Endothelial cell of umbilical vein (primary cell): ENCODE measurements around the gene RGS17. TPM values are rescaled to one million over a fixed set of nuclear protein-coding genes. Genes with fewer than 3 reads are reported as not detected.

Source experiments
- Bru-seq: library from RNA; stranded (reverse); fragments of 400-500 nt; gene quantifications from one replicate; lab custom pipeline; 2021; lab: Mats Ljungman, UMichigan
- BruChase-seq, 2 experiments: library from RNA; stranded (reverse); fragments of 400-500 nt; gene quantifications; one replicate each; lab custom pipeline; 2021; lab: Mats Ljungman, UMichigan
- BruUV-seq: library from RNA; stranded (reverse); fragments of 400-500 nt; replicated peaks from 2 replicates; lab custom pipeline; 2021; lab: Mats Ljungman, UMichigan
- CTCF ChIA-PET: fragments of 300-600, 350-600 bp; sonication (Branson Sonifier 250); formaldehyde crosslinking; loops from one replicate; lab custom pipeline; 2021; ENCODE audit warnings: antibody characterized with exemption, inconsistent platforms; lab: Charles Lee
- POLR2A ChIA-PET: fragments of 300-600, 350-600 bp; sonication (Branson Sonifier 250); formaldehyde crosslinking; loops from one replicate; lab custom pipeline; 2021; ENCODE audit warnings: antibody characterized with exemption, inconsistent platforms; lab: Charles Lee
- DNase-seq: peaks from one replicate; pipeline ENCODE4 v3.0.0-alpha.2; 2011; ENCODE audit warnings: low read depth, low spot score
- FAIRE-seq: peaks from 2 replicates; lab custom pipeline; 2011; peaks lifted over from hg19 to GRCh38; lab: Jason Lieb, UNC
- H2AFZ ChIP-seq: 2 replicates; pipeline ENCODE4 v1.6.0; 2012; ENCODE audit warnings: low read depth, low read length, control low read depth, inconsistent platforms
- H3K27ac ChIP-seq: 2 replicates; pipeline ENCODE4 v1.5.1; 2011; ENCODE audit warnings: low read depth, mild to moderate bottlenecking, control low read depth, low read length, moderate library complexity; ENCODE audit not compliant: insufficient read depth
- H3K27me3 ChIP-seq, 2 experiments: 2 replicates each; pipeline versions ENCODE4 v1.6.0 to v1.6.1; 2011; ENCODE audit warnings: low read length in 2 of 2, mixed read lengths in 1 of 2; ENCODE audit not compliant: control insufficient read depth in 2 of 2, insufficient read depth in 2 of 2
- H3K36me3 ChIP-seq, 2 experiments: 2 replicates in 1 of 2; 3 replicates in 1 of 2; pipeline ENCODE4 v1.5.1; 2011; ENCODE audit warnings: low read length in 2 of 2, mild to moderate bottlenecking in 1 of 2, moderate library complexity in 1 of 2; ENCODE audit not compliant: control insufficient read depth in 2 of 2, insufficient read depth in 2 of 2; ENCODE audit errors: extremely low read depth in 1 of 2
- H3K4me1 ChIP-seq: 3 replicates; pipeline ENCODE4 v1.5.1; 2011; ENCODE audit warnings: mild to moderate bottlenecking, low read length; ENCODE audit not compliant: control insufficient read depth, insufficient read depth; ENCODE audit errors: extremely low read depth
- H3K4me2 ChIP-seq: 2 replicates; pipeline ENCODE4 v1.6.1; 2011; ENCODE audit warnings: low read length, control low read depth, mixed read lengths; ENCODE audit not compliant: insufficient read depth
- H3K4me3 ChIP-seq, 3 experiments: fragments of 200-600 bp in 1 of 3; sonication (generic), shearing (Covaris generic) in 1 of 3; replicated peaks in 1 of 3; 2 replicates each; pipeline ENCODE4 v1.5.1; 2011 to 2016; ENCODE audit warnings: control low read depth in 3 of 3, low read length in 3 of 3, mild to moderate bottlenecking in 2 of 3, inconsistent platforms in 1 of 3, low read depth in 1 of 3, moderate library complexity in 1 of 3; ENCODE audit not compliant: insufficient read depth in 1 of 3
- H3K79me2 ChIP-seq: 2 replicates; pipeline ENCODE4 v1.6.0; 2012; ENCODE audit warnings: low read length, inconsistent platforms; ENCODE audit not compliant: control insufficient read depth, insufficient read depth
- H3K9ac ChIP-seq: replicated peaks from 2 replicates; pipeline ENCODE3; 2011; ENCODE audit warnings: low read length, control low read depth; ENCODE audit not compliant: insufficient read depth; ENCODE audit errors: extremely low read depth
- H3K9me1 ChIP-seq: replicated peaks from 3 replicates; pipeline ENCODE4 v1.6.0; 2011; ENCODE audit warnings: mild to moderate bottlenecking, low read length; ENCODE audit not compliant: control insufficient read depth, insufficient read depth; ENCODE audit errors: extremely low read depth
- H3K9me3 ChIP-seq: replicated peaks from 2 replicates; pipeline ENCODE4 v1.5.1; 2012; ENCODE audit warnings: low read length, inconsistent platforms; ENCODE audit not compliant: control insufficient read depth, insufficient read depth
- H4K20me1 ChIP-seq: replicated peaks from 2 replicates; pipeline ENCODE3; 2011; ENCODE audit warnings: mild to moderate bottlenecking, low read length; ENCODE audit not compliant: control insufficient read depth, insufficient read depth; ENCODE audit errors: extremely low read depth
- EZH2 ChIP-seq: IDR thresholded peaks from 2 replicates; pipeline ENCODE4 v1.6.1; 2012; ENCODE audit warnings: borderline replicate concordance, low read depth, mild to moderate bottlenecking, moderate library complexity, low read length, inconsistent platforms; ENCODE audit not compliant: severe bottlenecking
- GATA2 ChIP-seq: IDR thresholded peaks from 2 replicates; pipeline ENCODE4 v1.7.0; 2011; ENCODE audit warnings: low read depth, mild to moderate bottlenecking, moderate library complexity, mixed read lengths, low read length; ENCODE audit not compliant: insufficient read length, insufficient read depth
- JUN ChIP-seq: IDR thresholded peaks from 2 replicates; pipeline ENCODE4 v1.6.1; 2011; ENCODE audit warnings: borderline replicate concordance, low read depth; ENCODE audit not compliant: insufficient read length, insufficient read depth
- MAX ChIP-seq: IDR thresholded peaks from 2 replicates; pipeline ENCODE4 v1.6.1; 2011; ENCODE audit not compliant: insufficient read depth, insufficient read length
- MYC ChIP-seq: IDR thresholded peaks from one replicate; pipeline ENCODE4 v1.6.1; 2011; ENCODE audit warnings: mild to moderate bottlenecking, low read depth, low read length
- POLR2AphosphoS5 ChIP-seq: IDR thresholded peaks from 2 replicates; pipeline ENCODE4 v1.6.1; 2012; ENCODE audit warnings: low read depth, mild to moderate bottlenecking, control low read depth, low read length, moderate library complexity; ENCODE audit not compliant: insufficient read depth
- dilution Hi-C: fragments of 300-500 bp; cut with MboI; formaldehyde crosslinking; loops from one replicate; pipeline ENCODE4 v1.15.0; 2019; ENCODE audit warnings: low sequenced_read_pairs; ENCODE audit not compliant: extremely low pct_ligation_motif_present
- intact Hi-C: fragments of 100-400 bp; cut with micrococcal nuclease; formaldehyde crosslinking; loops from one replicate; pipeline ENCODE4 v1.10.0; 2022
- long read RNA-seq: library from polyadenylated mRNA; stranded (forward); transcript quantifications from one replicate; pipeline ENCODE4 v2.0.0, GENCODE V29; 2021
- polyA minus RNA-seq, 3 experiments: library from RNA; depleted of rRNA, polyadenylated mRNA; stranded (reverse); fragments of >200 nt; gene quantifications; 1 replicate in 1 of 3; 2 replicates in 2 of 3; pipeline ENCODE4 v1.2.3, GENCODE V29; 2011
- polyA plus RNA-seq, 4 experiments: library from polyadenylated mRNA; depleted of rRNA in 3 of 4; stranded (reverse) in 3 of 4; unstranded in 1 of 4; fragments of >200 nt; gene quantifications; 2 replicates each; pipeline versions ENCODE4 v1.2.1 to v1.2.3, GENCODE V29; 2011 to 2012; ENCODE audit warnings: missing spikeins in 1 of 4
- total RNA-seq: library from RNA; stranded (reverse); gene quantifications from 2 replicates; pipeline ENCODE4 v1.2.3, GENCODE V29; 2021

The RGS17 gene
- total RNA-seq (1.1 and 2.3 TPM in 2 replicates), polyA plus RNA-seq (0.18 and 0.40 TPM in 2 replicates), polyA minus RNA-seq (0.41 and 0.70 TPM in 2 replicates), Bru-seq, nascent RNA (percentile 56 among the genes with signal in this experiment), BruChase-seq, experiment 1, labeled RNA remaining after a 6-hour chase (percentile 44 among the genes with signal in this experiment), BruChase-seq, experiment 2, labeled RNA remaining after a 2-hour chase (percentile 55 among the genes with signal in this experiment)
- polyA plus RNA-seq (2011; cell fraction: cytosol; rRNA removed), result 0.27 and 0.49 TPM in 2 replicates
- 0.71 and 1.2 TPM in 2 replicates for polyA plus RNA-seq (2011; cell fraction: nucleus; rRNA removed)
- polyA plus RNA-seq (2012), result 0.63 and 1.6 TPM in 2 replicates
- polyA minus RNA-seq (2011; cell fraction: cytosol; rRNA and poly(A)+ RNA removed), result not detected
- polyA minus RNA-seq (2011; cell fraction: nucleus; rRNA and poly(A)+ RNA removed), result 1.6 and 2.1 TPM in 2 replicates
- long read RNA-seq, partial matches to known transcripts, result 0 of 1 reads
- long read RNA-seq, other reads (novel, unspliced or antisense), result 1 of 1 reads

GRCh38 chr6:153131037-153131981 lies at the start of gene RGS17:
RGS17 (minus strand) TSS chr6:153131282; CDS start chr6:153044018, 87,264 bp downstream.
- H3K36me3 ChIP-seq, result no peaks in the 10 kb centered on the region
- TSS peak; percentile 30 for BruUV-seq
- DNase-seq, result peak; percentile 57
- no peaks in the 10 kb centered on the region for H4K20me1 ChIP-seq
- H3K9me3 ChIP-seq, result no peaks in the 10 kb centered on the region
- H2AFZ ChIP-seq, result peak within 1 kb of the TSS; percentile 82
- peak within 1 kb of the TSS; percentile 57 for H3K9ac ChIP-seq
- H3K79me2 ChIP-seq, result no peaks in the 10 kb centered on the region
- dilution Hi-C loops (no loop called here), intact Hi-C loops (loop anchor here (1.0 to 2.0 kb wide), 3 partner anchors 36 to 99 kb away; no protein-coding TSS in a partner anchor)
- peak within 1 kb of the TSS; percentile 8 for H3K27ac ChIP-seq
- H3K9me1 ChIP-seq, result no peaks in the 10 kb centered on the region
- ChIA-PET CTCF (interaction anchor here (0.6 to 2.2 kb wide), 5 partner anchors 21 to 182 kb away, joined by 3 to 9 read pairs (median 3); no protein-coding TSS in a partner anchor), POLR2A (no interaction called here)
- H3K4me3 ChIP-seq, result peak within 1 kb of the TSS; percentile 69 to 76 (median 70)
- H3K27me3 ChIP-seq, result peaks cover 9 to 15% of the 10 kb centered on the region in 2 experiments
- H3K4me1 ChIP-seq, result peaks cover 14% of the 10 kb centered on the region
- TF ChIP-seq EZH2, result no peak
- no peak for TF ChIP-seq JUN
- no peak for TF ChIP-seq GATA2
- TF ChIP-seq MAX, result no peak
- peak; percentile 44 for TF ChIP-seq POLR2AphosphoS5
- no peak for TF ChIP-seq MYC
- H3K4me2 ChIP-seq, result peak within 1 kb of the TSS; percentile 100
- peak; percentile 58 for FAIRE-seq
